Measurements from ENCODE around the gene PI4KB.
A peak's percentile ranks its signal among the peaks of the same experiment; 100 is the strongest.
"Not testable (repeated sequence)": the region's sequence is repeated elsewhere in the genome, so short reads cannot be mapped to it uniquely, and the experiment has no call there.

Gene PI4KB

DNA sequence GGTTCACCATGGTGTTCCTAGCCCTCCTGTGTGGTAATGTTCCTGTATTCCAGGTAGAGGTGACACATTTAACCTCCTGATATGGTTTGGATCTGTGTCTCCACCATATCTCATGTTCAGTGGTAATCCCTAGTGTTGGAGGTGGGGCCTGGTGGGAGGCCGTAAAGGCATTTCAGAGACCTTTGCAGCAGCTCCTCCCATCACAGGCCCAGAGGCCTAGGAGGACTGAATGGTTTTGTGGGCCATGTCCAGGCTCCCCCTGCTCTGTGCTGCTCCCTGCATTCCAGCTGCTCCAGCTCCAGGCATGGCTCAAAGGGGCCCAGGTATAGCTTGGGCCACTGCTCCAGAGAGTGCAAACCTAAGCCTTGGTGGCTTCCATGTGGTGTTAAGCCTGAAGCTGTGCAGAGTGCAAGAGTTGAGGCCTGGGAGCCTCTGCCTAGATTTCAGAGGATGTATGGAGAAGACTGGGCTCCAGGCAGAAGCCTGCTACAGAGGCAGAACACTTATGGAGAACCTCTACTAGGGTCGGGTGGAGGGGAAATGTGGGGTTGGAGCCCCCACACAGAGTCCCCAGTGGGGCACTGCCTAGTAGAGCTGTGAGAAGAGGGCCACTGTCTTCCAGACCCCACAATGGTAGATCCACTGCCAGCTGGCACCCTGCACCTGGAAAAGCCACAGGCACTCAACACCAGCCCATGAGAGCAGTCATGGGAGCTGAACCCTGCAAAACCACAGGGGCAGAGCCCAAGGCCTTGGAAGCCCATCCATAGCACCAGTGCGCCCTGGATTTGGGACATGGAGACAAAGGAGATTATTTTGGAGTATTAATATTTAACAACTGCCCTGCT, 35.3 kb upstream of the PI4KB start:
- FAIRE-seq (no peak), DNase-seq (ENCODE audit: insufficient read length) (no peak)
- TF ChIP-seq POLR2A (IDR thresholded peaks at IDR 0.05; ENCODE audit: low read depth, low read length) (no peak), TAF1 (IDR thresholded peaks at IDR 0.05; ENCODE audit: borderline replicate concordance, low read depth, low read length) (no peak), POLR2AphosphoS5 (IDR thresholded peaks at IDR 0.05; ENCODE audit: low read depth, low read length) (no peak)

DNA sequence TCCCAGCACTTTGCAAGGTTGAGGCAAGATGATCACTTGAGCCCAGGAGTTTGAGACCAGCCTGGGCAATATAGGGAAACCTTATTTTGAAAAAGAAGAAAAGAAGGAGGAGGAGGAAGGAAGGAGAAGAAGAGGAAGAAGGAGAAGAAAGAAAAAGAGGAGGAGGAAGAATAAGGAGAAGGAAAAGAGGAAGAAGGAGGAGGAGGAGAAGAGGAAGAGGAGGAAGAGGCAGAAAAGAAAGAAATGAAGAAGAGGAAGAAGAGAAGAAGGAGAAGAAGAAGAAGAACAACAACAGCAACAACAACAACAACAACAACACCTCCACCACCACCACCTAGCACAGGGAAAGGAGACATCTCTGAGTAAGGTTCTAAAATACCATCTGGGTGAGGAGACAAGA, 34.7 kb upstream of the PI4KB start:
- no peak for TF ChIP-seq POLR2AphosphoS5 (IDR thresholded peaks at IDR 0.05; ENCODE audit: low read depth, low read length)
- no peak for TF ChIP-seq TAF1 (IDR thresholded peaks at IDR 0.05; ENCODE audit: borderline replicate concordance, low read depth, low read length)
- TF ChIP-seq POLR2A (IDR thresholded peaks at IDR 0.05; ENCODE audit: low read depth, low read length) = no peak
- no peak for DNase-seq (ENCODE audit: insufficient read length)
- FAIRE-seq = no peak

DNA sequence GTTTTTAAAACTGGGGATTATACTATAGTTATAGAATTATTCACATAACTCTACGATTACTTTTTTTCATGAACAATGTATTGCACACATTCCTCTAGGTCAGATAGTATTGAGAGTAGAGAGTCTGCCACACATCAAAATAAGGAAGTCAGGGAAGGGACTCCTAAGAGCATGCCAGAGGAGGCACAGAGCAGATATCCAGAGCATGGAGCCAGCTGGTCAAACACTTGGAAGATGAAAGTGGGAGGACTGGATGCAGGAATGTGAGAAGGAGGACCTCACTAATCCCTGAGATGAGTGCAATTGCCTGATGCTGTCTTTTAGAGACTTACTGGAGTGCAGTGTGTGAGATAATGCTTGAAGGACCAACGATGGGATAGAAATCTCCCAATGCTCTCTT, 29.5 kb upstream of the PI4KB start:
- FAIRE-seq (no peak), DNase-seq (ENCODE audit: insufficient read length) (no peak)
- TF ChIP-seq TAF1 (IDR thresholded peaks at IDR 0.05; ENCODE audit: borderline replicate concordance, low read depth, low read length) (no peak), POLR2AphosphoS5 (IDR thresholded peaks at IDR 0.05; ENCODE audit: low read depth, low read length) (no peak)

DNA sequence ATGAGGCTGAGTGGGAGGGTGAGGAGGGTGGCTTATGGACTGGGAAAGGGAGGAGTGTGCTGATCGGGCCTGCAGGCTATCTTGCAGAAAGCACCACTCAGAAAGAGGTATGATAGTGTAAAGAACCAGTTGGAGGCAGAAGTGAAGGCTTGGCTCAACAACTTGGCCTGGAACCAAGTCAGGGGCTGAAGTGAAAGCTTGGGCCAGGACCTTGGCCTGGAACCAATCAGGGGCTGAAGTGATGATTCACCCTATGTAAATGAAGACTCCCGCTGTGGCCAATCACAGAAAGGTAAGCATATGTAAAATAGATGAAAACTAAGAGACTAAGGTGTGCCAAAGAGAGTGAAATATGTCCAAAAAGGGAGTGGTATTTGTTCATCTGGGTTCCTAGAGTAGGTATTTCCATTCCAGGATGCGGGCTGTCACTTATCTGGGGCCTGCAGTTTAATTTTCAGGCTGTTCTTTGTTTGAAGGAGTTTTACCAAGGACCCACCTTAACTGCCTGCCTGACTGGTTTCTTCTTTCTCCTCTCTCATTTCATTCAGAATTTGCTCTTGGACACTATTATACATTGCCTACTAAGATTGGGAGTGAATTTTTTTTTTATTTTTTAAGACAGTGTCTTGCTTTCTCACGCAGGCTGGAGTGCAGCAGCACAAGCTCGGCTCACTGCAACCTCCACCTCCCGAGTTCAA, 25.0 kb upstream of the PI4KB start:
- FAIRE-seq (no peak), DNase-seq (ENCODE audit: insufficient read length) (no peak)

DNA sequence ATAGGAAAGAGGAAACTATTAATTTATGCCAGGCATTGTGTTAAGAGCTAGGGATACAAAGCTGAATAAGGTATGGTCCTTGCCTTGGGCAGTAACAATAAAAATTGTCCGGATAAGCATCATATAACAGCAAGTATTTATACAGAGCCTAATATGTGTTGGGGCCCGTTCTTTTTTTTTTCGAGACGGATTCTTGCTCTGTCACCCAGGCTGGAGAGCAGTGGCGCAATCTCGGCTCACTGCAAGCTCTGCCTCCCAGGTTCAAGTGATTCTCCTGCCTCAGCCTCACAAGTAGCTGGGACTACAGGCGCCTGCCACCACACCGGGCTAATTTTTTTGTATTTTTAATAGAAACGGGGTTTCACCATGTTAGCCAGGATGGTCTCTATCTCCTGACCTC, 23.1 kb upstream of the PI4KB start:
- FAIRE-seq; DNase-seq (ENCODE audit: insufficient read length): not testable (repeated sequence)

More for the DNA sequence above, 25.0 kb upstream of the PI4KB start:
- no peak for TF ChIP-seq POLR2A (IDR thresholded peaks at IDR 0.05; ENCODE audit: low read depth, low read length)
- TF ChIP-seq POLR2AphosphoS5 (IDR thresholded peaks at IDR 0.05; ENCODE audit: low read depth, low read length) = no peak

DNA sequence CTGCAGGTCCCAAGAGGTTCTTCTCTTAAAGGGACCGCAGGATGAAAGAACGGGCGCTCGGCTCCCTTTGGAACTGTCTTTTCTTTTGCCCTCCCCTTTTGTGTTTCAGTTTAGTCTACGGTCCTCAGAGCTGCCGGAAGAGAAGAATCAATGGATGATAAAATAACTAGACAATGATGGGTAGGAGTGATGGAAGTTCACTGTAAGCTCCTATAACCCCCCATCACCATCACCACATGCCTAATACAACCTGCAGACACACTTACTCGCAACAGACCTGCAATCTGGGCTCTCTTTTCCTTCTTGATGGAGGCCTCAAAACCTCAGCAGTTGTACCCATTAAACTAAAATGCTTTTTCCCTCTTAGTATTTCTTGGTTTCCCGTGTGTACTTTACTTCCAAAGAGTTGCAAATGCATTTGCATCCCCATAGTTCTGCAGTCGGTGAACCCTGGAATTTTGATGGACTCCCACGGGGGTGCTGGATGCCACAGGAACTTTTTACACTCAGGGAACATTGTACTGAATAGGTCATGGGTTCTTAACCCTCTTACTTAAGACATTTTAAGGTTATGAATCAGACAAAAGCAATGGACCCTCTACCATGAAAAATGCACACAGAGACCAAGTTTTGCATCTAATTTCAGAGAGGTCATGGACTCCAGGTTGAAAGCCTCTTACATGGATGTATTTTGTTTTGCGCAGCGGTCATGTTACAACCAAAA, 20.5 kb upstream of the PI4KB start:
- no peak for DNase-seq (ENCODE audit: insufficient read length)
- TF ChIP-seq TAF1 (IDR thresholded peaks at IDR 0.05; ENCODE audit: borderline replicate concordance, low read depth, low read length) = no peak
- TF ChIP-seq POLR2AphosphoS5 (IDR thresholded peaks at IDR 0.05; ENCODE audit: low read depth, low read length) = no peak
- no peak for TF ChIP-seq POLR2A (IDR thresholded peaks at IDR 0.05; ENCODE audit: low read depth, low read length)
- peak; percentile 33 for FAIRE-seq

DNA sequence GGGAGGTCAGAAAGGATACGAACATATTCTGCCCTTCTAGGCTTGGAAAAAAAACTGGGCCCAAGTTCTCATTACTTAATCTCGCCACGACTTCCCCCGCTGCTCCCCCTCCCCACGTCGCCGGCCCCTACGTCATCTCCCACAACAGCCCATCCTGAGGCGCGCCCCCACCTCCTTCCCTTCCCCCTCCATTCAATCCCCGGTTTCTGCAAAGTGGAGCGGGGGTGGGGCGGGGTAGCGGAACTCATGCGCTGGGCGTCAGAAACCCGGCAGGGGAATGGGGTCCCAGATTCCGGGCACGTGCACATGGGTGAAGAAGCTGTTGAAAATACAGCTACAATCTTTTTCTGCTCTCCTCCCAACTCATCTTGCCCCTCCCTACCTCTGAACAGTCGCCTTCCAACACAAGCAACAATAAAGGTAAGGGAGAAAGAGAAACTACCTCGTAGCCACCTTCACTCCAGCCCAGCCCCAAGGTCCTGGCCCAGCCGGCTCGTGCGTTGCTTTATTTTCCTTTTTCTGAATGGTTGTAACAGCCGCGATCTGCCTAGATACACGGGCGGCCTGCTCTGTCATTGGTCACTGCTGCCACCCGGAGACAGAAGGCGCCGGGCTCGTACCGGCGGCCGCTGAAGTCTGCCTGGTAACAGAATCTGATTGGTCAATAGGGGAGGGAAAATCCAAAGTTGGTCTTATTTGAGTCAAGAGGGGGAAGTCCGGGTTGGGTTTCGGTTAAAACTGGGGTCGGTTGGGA, 19.7 kb upstream of the PI4KB start, which contains the start of gene RFX5:
RFX5 (minus strand) TSS at position 484 of the 754 bp plus-strand sequence. CDS start 932 bp downstream, outside the sequence.
- DNase-seq (ENCODE audit: insufficient read length) = peak; percentile 78
- peak; percentile 36; the same call in 1 of the 2 replicates for TF ChIP-seq TAF1 (IDR thresholded peaks at IDR 0.05; ENCODE audit: borderline replicate concordance, low read depth, low read length)
- TF ChIP-seq POLR2A (IDR thresholded peaks at IDR 0.05; ENCODE audit: low read depth, low read length) = peak; percentile 70
- peak; percentile 63 for TF ChIP-seq POLR2AphosphoS5 (IDR thresholded peaks at IDR 0.05; ENCODE audit: low read depth, low read length)
- peak; percentile 94 for FAIRE-seq

DNA sequence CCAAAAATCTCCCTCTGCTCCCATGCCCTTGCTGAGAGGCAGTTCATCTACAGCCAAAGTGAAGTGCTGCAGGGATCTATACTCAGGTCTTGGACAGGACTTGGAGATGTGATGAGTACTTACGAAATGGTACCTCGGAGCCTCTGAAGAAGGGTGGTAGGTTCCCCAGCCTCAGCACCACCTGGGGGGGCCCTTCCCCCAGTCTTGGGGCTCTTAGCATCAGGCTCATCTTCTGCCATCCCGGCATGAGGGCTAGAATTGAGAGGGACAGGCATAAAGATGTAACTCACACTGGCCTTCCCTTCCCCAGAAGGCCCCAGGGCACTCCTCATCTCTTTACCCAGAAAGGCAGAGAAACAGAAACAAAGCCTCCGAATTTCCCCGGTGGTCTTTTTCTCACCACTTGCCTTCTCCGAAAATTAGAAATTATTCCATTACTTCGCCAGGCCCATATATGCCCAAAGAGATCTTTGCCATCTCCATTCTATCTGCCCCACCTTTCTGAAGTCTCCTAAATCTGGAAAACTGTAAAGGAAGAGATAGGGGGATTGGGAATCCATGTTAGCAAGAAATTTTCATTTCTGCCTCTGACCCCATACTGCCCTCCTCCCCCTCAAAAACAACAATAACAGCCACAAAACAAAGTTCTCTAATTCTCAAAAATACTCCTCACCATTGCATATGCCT, 19.0 kb upstream of the PI4KB start:
- TF ChIP-seq POLR2A (IDR thresholded peaks at IDR 0.05; ENCODE audit: low read depth, low read length) (no peak), TAF1 (IDR thresholded peaks at IDR 0.05; ENCODE audit: borderline replicate concordance, low read depth, low read length) (no peak), POLR2AphosphoS5 (IDR thresholded peaks at IDR 0.05; ENCODE audit: low read depth, low read length) (no peak; the same call in 1 of the 2 replicates)
- FAIRE-seq (no peak), DNase-seq (ENCODE audit: insufficient read length) (no peak)

DNA sequence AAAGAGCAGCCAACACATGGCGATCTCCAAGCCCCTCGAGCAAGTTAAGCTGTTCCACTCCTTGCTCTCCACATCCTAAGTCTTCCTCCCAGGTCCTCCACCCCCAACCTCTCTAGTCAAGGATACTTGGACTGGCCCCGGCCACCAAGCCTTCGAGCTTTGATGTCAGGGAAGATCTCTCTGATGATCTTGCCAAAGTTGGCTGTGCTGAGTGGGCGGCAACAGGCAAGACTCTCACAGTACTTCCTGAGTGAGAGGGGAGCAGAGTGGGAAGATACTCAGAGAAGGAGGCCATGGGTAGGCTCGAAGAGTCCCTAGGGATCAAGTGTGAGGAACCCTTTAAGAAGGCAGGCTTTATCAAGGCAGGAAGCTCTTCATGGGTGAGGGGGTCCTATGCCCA, 17.1 kb upstream of the PI4KB start:
- DNase-seq (ENCODE audit: insufficient read length) = no peak
- TF ChIP-seq POLR2A (IDR thresholded peaks at IDR 0.05; ENCODE audit: low read depth, low read length) = no peak
- FAIRE-seq = no peak

DNA sequence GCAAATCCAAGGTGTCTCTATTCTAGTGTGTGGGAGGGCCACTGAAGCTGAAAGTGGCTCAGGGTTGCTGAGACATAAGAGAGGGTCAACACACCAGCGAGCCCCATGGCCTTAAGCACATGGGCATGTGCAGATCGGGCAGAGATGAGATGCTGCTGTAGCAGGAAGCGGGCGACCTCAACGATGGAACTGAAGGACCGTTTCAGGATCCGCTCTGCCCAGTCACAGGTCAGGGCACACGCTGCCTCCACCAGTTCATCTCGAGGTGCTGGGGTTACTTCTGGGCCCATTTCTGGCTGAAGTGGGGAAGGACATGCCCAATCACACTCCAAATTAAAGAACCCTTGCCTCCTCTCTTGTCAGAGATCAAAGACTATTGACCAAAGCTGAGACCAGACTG, 16.4 kb upstream of the PI4KB start:
- DNase-seq (ENCODE audit: insufficient read length) (no peak), FAIRE-seq (no peak)

DNA sequence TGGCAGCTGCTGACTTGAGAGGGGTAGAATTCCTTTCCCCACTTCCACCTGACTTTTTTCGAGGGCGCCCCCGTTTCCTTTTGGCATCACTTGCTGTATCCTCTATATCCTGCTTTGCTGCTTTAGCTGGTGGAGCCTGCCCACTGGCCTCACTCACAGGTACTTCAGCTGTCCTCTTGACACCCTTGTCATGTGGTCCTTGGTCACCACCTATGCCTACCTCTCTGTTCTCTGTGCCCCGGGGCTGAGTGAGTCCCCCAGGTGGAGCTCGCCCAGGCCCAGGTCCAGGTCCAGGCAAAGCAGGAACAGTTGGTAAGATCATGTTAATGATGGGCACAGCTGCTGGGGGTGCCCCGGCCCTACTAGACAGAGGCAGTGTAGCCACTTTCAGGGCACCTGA, 15.4 kb upstream of the PI4KB start:
- DNase-seq (ENCODE audit: insufficient read length) (no peak), FAIRE-seq (no peak)

More for the DNA sequence above, 16.4 kb upstream of the PI4KB start:
- TF ChIP-seq POLR2AphosphoS5 (IDR thresholded peaks at IDR 0.05; ENCODE audit: low read depth, low read length) = 0 out of 2 replicates have a peak, but pooled peaks have one; percentile 20
- TF ChIP-seq POLR2A (IDR thresholded peaks at IDR 0.05; ENCODE audit: low read depth, low read length) = no peak
- TF ChIP-seq TAF1 (IDR thresholded peaks at IDR 0.05; ENCODE audit: borderline replicate concordance, low read depth, low read length) = no peak

More for the DNA sequence above, 15.4 kb upstream of the PI4KB start:
- TF ChIP-seq POLR2A (IDR thresholded peaks at IDR 0.05; ENCODE audit: low read depth, low read length) (no peak), POLR2AphosphoS5 (IDR thresholded peaks at IDR 0.05; ENCODE audit: low read depth, low read length) (no peak), TAF1 (IDR thresholded peaks at IDR 0.05; ENCODE audit: borderline replicate concordance, low read depth, low read length) (no peak)

Data from GM12892 (cell line).